NT2/D1 (cell line): Measurements from ENCODE around the gene RSPH3.

Experiments
- SUZ12 ChIP-seq: IDR thresholded peaks from 2 replicates; pipeline ENCODE4 v1.6.1; 2011; ENCODE audit not compliant: insufficient read length, insufficient read depth; ENCODE audit errors: extremely low read depth
- ZNF274 ChIP-seq: IDR thresholded peaks from 2 replicates; pipeline ENCODE4 v1.6.1; 2011; ENCODE audit warnings: mild to moderate bottlenecking, low read depth, low read length

DNA sequence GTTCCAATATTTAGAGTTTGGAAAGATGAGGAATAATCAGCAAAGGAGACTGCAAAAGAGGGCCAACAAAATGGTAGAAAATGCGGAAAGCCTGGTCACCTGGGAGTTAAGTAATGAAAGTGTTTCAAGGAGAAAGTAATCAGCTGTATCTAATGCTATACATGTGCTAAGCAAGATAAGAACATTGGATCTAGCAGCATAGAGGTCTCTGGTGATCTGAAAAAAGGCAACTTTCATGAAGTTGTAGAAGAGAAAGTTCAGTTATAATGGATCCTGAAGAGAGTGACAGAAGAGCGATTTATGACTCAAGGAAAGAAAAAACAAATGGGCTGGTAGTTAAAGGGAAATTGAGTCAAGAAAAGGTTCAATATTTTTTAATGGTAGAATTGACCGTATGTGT is 4.6 kb upstream of the RSPH3 start:
- no peak for TF ChIP-seq ZNF274
- TF ChIP-seq SUZ12: no peak
